Hepatocyte (in vitro differentiated cells): ENCODE measurements around the gene ARSD. TPM values are rescaled to one million over a fixed set of nuclear protein-coding genes. Genes with fewer than 3 reads are reported as not detected.
"Not testable (repeated sequence)": the region's sequence is repeated elsewhere in the genome, so short reads cannot be mapped to it uniquely, and the experiment has no call there.

ENCODE experiments used
- DNase-seq: peaks from one replicate; pipeline ENCODE4 v3.0.0-alpha.2; 2016; ENCODE audit warnings: low spot score
- H2AFZ ChIP-seq: fragments of 200-600 bp; sonication (generic); 2 replicates; pipeline ENCODE4 v1.6.0; 2016; ENCODE audit warnings: antibody characterized with exemption, mild to moderate bottlenecking
- H3K27ac ChIP-seq: fragments of 200-600 bp; sonication (generic); 2 replicates; pipeline ENCODE4 v1.5.1; 2016; ENCODE audit warnings: mild to moderate bottlenecking
- H3K27me3 ChIP-seq: fragments of 200-600 bp; sonication (generic); 2 replicates; pipeline ENCODE4 v1.6.1; 2016
- H3K36me3 ChIP-seq: fragments of 200-600 bp; sonication (generic); replicated peaks from 2 replicates; pipeline ENCODE4 v1.5.1; 2016; ENCODE audit warnings: low read depth; ENCODE audit not compliant: insufficient read depth
- H3K4me1 ChIP-seq: fragments of 200-600 bp; sonication (generic); 2 replicates; pipeline ENCODE4 v1.5.1; 2016; ENCODE audit warnings: mild to moderate bottlenecking, moderate library complexity; ENCODE audit not compliant: insufficient read depth
- H3K4me2 ChIP-seq: fragments of 200-600 bp; sonication (generic); 2 replicates; pipeline ENCODE4 v1.6.0; 2016
- H3K4me3 ChIP-seq: fragments of 200-600 bp; sonication (generic); 2 replicates; pipeline ENCODE4 v1.5.1; 2016; ENCODE audit warnings: mild to moderate bottlenecking
- H3K79me2 ChIP-seq: fragments of 200-600 bp; sonication (generic); 2 replicates; pipeline ENCODE4 v1.6.0; 2017; ENCODE audit warnings: mild to moderate bottlenecking
- H3K9me2 ChIP-seq: fragments of 200-600 bp; sonication (generic); replicated peaks from 2 replicates; pipeline ENCODE4 v1.6.0; 2017; ENCODE audit warnings: mild to moderate bottlenecking; ENCODE audit not compliant: insufficient read depth
- H3K9me3 ChIP-seq: fragments of 200-600 bp; sonication (generic); 2 replicates; pipeline ENCODE4 v1.5.1; 2016; ENCODE audit warnings: low read depth, mild to moderate bottlenecking
- H4K20me1 ChIP-seq: fragments of 200-600 bp; sonication (generic); 2 replicates; pipeline ENCODE4 v1.6.0; 2016; ENCODE audit warnings: mild to moderate bottlenecking; ENCODE audit not compliant: insufficient read depth, poor library complexity, severe bottlenecking
- CTCF ChIP-seq: fragments of 200-600 bp; sonication (generic); IDR thresholded peaks from 2 replicates; pipeline ENCODE4 v1.5.1; 2016; ENCODE audit warnings: antibody characterized with exemption, mild to moderate bottlenecking; ENCODE audit not compliant: poor library complexity
- EZH2 ChIP-seq: fragments of 200-600 bp; sonication (generic); IDR thresholded peaks from 2 replicates; pipeline ENCODE4 v1.6.1; 2016; ENCODE audit warnings: antibody characterized with exemption, mild to moderate bottlenecking, borderline replicate concordance
- EZH2phosphoT487 ChIP-seq: fragments of 200-600 bp; sonication (generic); IDR thresholded peaks from one replicate; pipeline ENCODE4 v1.6.1; 2018; ENCODE audit warnings: antibody characterized with exemption, mild to moderate bottlenecking, low read depth, moderate library complexity; ENCODE audit not compliant: unreplicated experiment, severe bottlenecking
- WGBS: methylation state at CpG from one replicate; pipeline ENCODE4 v1.1.6; 2016; ENCODE audit warnings: low lambda C conversion rate; ENCODE audit errors: missing lambda C conversion rate; 5-methylcytosine and 5-hydroxymethylcytosine counted together
- polyA plus RNA-seq: library from polyadenylated mRNA; unstranded; fragments of >200 nt; fragmentation: Nextera tagmentation; extraction: Ambion mirVana; gene quantifications from 2 replicates; pipeline ENCODE4 v1.2.1, GENCODE V29; 2016
- total RNA-seq: library from RNA; depleted of rRNA; stranded (reverse); fragments of >200 nt; gene quantifications from 2 replicates; pipeline ENCODE4 v1.2.3, GENCODE V29; 2014

ARSD gene
- total and polyA plus RNA-seq, 2 experiments from 2014 or later = 25.0 to 32.9 TPM

GRCh38 chrX:2901367-2902036 is 27.6 kb downstream of the ARSD start:
- H3K4me2 ChIP-seq = no peak overlapping the region
- DNase-seq = no peak

GRCh38 chrX:2898846-2899512 is 30.2 kb downstream of the ARSD start:
- H3K79me2 ChIP-seq = peaks cover 5% of the 10 kb centered on the region
- H4K20me1 ChIP-seq = no peaks in the 10 kb centered on the region
- H3K9me2 ChIP-seq = no peaks in the 10 kb centered on the region
- peaks cover 45% of the 10 kb centered on the region for H3K4me1 ChIP-seq
- H3K27ac ChIP-seq = peak overlapping the region; percentile 99
- peak overlapping the region; percentile 11 for H3K4me3 ChIP-seq
- WGBS = 45% methylated on average over 13 of the region's 13 CpGs
- H3K27me3 ChIP-seq = no peaks in the 10 kb centered on the region
- peak overlapping the region; percentile 79 for H3K4me2 ChIP-seq
- no peak for TF ChIP-seq CTCF
- TF ChIP-seq EZH2phosphoT487 = no peak
- no peak for TF ChIP-seq EZH2
- peaks cover 5% of the 10 kb centered on the region for H3K9me3 ChIP-seq
- DNase-seq = peak; percentile 72
- no peaks in the 10 kb centered on the region for H3K36me3 ChIP-seq
- H2AFZ ChIP-seq = peak overlapping the region; percentile 23

More at GRCh38 chrX:2901367-2902036, 27.6 kb downstream of the ARSD start:
- Histone ChIP-seq H3K27ac (peak overlapping the region; percentile 7), H3K4me1 (peaks cover 28% of the 10 kb centered on the region), H3K27me3 (no peaks in the 10 kb centered on the region), H3K36me3 (no peaks in the 10 kb centered on the region), H3K9me2 (no peaks in the 10 kb centered on the region), H3K4me3 (no peak overlapping the region), H3K79me2 (peaks cover 5% of the 10 kb centered on the region), H3K9me3 (peaks cover 5% of the 10 kb centered on the region), H2AFZ (no peak overlapping the region), H4K20me1 (no peaks in the 10 kb centered on the region)
- WGBS = 91% methylated on average over 9 of the region's 9 CpGs
- TF ChIP-seq EZH2phosphoT487 = no peak

- Histone ChIP-seq H2AFZ (peak overlapping the region; percentile 23), H3K4me1 (peaks cover 45% of the 10 kb centered on the region), H3K4me2 (peak overlapping the region; percentile 79), H3K27ac (peak overlapping the region; percentile 99), H3K4me3 (peak overlapping the region; percentile 11)
- H3K27me3 ChIP-seq, H3K36me3 ChIP-seq, H3K9me3 ChIP-seq, H4K20me1 ChIP-seq, H3K9me2 ChIP-seq, H3K79me2 ChIP-seq: not testable (repeated sequence)
- peak; percentile 88 for DNase-seq
- WGBS = 10% methylated on average over 22 of the region's 22 CpGs
Observed at GRCh38 chrX:2897690-2898623, 31.2 kb downstream of the ARSD start.

- H3K4me2 ChIP-seq = peak overlapping the region; percentile 79
- no peak for DNase-seq
- no peaks in the 10 kb centered on the region for H3K36me3 ChIP-seq
- peak overlapping the region; percentile 99 for H3K27ac ChIP-seq
- H3K79me2 ChIP-seq = peaks cover 10% of the 10 kb centered on the region
- WGBS = 30% methylated on average over 12 of the region's 12 CpGs
- H2AFZ ChIP-seq = no peak overlapping the region
- no peak overlapping the region for H3K4me3 ChIP-seq
- peaks cover 51% of the 10 kb centered on the region for H3K4me1 ChIP-seq
- TF ChIP-seq CTCF = no peak
- no peak for TF ChIP-seq EZH2
- no peak for TF ChIP-seq EZH2phosphoT487
- no peaks in the 10 kb centered on the region for H4K20me1 ChIP-seq
- H3K27me3 ChIP-seq = no peaks in the 10 kb centered on the region
- no peaks in the 10 kb centered on the region for H3K9me3 ChIP-seq
- H3K9me2 ChIP-seq = no peaks in the 10 kb centered on the region
Observed at GRCh38 chrX:2897311-2897689, 31.8 kb downstream of the ARSD start.
